HG03565 (cell line): ENCODE data around the gene USP16.
"Not testable (repeated sequence)": the region's sequence is repeated elsewhere in the genome, so short reads cannot be mapped to it uniquely, and the experiment has no call there.

Experiments used
- ATAC-seq: cut with Tn5 transposase; IDR thresholded peaks from one replicate; pipeline ENCODE4 v1.9.1; 2021; ENCODE audit warnings: mild to moderate bottlenecking, moderate library complexity; ENCODE audit not compliant: unreplicated experiment

Gene USP16

DNA sequence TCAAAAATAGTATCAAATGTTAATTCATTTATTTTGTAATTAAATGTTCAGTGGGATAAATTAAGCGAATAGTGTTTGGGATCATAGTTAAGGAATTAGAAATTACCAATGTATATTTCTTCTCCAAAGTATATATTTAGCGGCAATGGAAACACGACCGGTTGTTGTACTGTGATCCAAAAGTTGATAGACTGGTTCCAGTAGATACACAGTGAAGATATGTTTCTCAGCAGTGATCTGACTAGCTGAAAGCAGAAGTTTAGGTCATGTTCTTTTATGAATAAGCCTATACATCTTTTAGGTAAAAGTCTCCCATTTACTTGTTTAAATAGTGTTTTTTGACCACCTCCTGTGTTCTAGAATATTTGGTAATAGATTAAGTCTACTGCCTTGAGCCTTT is 8.8 kb downstream of the USP16 start:
- no peak for ATAC-seq

DNA sequence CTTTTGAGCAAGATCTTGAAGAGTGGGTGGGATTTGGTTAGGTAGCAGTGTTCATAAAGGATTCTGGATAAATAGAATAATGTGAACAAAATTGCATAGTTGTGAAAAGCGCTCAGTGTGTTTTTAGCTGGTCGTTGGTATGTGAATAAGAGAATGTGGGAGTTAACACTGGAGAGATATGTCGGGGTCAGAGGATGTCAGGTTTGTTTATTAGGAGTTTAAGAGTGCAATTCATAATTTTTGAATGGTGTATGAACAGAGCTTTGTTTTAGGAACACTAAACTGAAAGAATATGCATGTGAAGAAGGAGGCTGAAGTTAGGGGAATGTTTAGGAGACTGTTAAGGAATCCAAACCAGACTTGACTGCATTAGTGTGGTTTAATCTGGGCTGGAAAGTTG is 9.4 kb downstream of the USP16 start:
- ATAC-seq = no peak

DNA sequence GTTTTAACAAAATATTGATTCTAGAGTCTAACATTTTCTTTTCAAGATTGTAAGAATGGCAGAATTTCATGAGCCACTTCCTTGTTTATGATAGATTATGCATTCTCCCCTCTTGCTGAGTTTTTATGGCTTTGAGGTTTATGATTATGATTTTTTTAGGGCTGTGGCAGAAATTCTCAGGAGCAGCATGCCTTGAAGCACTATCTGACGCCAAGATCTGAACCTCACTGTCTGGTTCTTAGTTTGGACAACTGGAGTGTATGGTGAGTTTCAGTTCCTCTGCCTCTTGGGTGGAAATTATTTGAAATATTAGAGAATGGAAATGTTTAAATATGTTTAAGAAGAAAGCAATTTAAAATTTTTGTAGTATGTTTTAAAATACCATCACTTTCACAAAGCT is 10.2 kb downstream of the USP16 start:
- ATAC-seq = no peak

DNA sequence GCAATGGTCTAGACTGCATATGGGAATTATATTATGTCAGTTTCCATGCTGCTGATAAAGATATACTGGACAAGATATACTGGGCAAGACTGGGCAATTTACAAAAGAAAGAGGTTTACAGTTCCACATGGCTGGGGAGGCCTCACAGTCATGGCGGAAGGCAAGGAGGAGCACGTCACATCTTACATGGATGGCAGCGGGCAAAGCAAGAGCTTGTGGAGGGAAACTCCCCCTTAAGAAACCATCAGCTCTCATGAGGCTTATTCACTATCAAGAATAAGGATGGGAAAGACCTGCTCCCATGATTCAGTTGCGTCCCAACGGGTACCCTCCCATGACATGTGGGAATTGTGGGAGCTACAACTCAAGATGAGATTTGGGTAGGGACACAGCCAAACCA is 27.8 kb downstream of the USP16 start:
- no peak for ATAC-seq

DNA sequence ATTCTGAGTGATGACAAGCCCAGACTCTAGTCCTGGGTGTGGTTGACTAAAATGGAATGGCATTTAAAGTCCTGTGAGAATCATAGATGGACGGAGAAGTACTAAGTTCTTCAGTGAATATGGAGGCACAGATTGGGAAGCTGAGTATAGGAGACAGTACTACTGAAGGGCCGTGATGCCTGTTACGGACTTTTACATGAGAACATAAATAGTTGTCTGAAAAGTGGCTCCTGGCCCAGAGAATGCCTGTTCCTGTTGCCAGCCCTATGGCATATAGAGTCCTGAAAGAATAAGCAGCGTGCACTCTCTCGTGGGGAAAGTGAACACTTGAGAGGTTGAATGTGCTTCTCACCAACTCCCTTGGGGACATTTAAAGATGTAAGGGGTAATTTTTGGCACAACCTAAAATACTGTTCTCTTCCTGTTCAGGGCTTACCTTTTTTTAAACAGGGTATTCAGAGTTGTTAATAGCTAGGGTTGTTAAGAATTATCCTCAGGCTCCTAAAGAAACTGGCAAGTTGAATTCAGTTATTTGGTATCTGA is 28.6 kb downstream of the USP16 start:
- no peak for ATAC-seq

DNA sequence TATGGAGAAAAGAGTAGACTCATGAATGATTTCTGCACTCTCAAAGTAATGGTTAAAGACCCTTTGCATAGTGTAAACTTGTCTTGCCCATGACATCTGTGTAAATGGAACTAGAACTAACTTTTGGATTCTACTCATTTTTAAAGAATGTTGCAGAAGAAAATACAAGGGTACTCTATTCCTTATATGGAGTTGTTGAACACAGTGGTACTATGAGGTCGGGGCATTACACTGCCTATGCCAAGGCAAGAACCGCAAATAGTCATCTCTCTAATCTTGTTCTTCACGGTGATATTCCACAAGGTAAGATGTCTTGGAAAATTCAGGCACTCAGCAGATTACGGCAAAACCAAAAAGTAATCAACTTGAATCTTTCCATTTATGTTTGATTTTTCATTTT is 29.2 kb downstream of the USP16 start:
- no peak for ATAC-seq

DNA sequence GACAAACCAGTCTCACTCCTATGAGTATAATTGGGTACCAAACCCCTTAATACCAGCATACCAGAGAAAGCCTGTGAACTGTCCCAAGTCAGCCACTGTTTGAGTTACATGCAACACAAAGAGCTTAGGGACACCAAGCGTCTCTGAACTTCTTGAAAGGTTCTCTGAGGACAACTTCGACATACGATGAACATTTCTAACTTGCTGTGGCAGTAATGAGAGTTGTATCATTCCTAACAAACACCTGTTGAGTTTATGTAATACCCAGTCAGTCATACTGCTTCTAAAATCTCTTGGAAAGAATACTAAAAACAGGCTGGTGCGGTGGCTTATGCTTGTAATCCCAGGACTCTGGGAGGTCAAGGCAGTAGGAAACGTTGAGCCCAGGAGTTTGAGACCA is 30.6 kb downstream of the USP16 start:
- ATAC-seq = no peak

DNA sequence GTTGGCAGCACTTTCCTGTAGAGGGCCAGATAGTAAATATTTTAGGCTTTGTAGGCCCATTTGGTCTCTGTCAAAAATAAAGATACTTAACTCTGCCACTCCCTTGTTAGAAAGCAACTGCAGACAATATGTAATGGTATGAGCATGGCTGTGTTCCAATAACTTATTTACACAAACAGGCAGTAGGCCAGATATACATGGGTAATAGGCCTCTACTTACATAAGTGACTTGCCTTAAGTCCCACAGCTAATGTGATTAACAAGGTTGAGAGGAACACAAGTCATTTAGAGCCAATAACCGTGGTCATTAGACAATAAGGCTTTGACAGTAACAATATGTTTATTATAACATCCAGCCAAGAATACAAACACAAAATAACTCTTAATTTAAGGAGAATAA is 31.5 kb downstream of the USP16 start:
- ATAC-seq = no peak

DNA sequence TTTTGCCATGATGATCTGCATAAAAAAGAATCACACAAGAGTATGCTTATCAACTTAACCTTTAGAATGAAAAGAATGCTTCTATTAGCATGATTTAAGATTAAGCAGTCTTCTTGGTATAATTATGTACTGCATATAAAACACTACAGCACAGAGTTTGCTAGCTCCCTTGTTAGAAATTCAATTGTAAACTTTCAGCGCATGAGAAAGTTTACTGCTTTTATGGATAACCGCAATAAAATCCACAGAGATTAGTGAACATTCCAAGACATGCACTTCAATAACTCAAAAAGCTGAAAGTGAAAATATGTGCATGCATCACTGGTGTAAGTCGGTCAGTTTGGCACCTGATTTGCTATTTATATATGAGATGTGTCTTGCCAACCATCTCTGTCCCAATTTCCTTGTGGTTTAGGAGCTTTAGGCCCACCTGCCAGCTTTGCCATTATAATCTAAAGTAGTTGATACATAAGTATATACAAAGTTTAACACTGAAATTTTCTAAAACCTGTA is 32.1 kb downstream of the USP16 start:
- ATAC-seq = no peak

DNA sequence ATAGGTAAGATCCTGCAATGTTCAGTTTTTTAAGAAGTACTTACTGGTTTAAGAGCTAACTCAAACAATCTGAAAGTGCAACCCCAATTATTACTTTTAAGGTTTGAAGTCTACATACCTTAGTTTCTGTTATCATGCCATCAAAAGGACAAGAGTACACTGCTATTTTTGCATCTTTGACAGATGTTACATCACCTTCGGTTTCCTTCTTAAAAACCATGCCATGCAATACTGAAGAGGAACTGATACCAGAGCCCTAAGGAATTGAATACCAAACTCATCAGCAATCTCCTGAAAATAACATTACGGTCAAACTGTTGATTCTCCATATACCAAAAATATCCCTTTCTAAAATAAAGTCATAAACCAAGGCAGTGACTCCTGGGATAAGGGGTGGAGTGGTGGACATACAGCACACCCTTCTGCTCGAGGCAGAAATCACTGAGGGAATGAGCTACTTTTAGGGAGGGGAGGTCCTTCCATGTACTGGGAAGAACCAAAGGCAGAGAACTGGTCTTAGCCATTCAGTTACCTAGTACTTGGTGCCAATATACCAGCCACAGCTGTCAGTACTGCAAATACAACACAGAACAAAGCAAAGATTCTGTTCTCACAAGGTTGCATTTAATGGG is 40.5 kb downstream of the USP16 start:
- peak; percentile 97 for ATAC-seq

DNA sequence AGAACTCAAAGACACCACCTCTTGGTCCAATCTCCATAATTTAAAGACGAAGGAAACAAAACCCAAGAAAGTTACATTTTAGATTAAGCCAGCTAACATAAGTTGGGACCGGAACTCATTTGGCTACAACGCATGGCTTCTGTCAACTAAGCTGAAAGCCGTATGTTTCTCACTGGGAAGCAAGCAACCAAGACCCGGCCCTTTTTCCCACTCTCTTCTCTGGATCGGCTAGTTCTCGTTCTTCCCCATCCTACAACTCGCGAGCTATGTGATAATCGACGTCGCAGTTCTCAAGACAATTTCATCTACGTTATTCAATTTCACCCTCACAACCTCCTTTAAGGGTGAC is 48.4 kb downstream of the USP16 start:
- no peak for ATAC-seq

DNA sequence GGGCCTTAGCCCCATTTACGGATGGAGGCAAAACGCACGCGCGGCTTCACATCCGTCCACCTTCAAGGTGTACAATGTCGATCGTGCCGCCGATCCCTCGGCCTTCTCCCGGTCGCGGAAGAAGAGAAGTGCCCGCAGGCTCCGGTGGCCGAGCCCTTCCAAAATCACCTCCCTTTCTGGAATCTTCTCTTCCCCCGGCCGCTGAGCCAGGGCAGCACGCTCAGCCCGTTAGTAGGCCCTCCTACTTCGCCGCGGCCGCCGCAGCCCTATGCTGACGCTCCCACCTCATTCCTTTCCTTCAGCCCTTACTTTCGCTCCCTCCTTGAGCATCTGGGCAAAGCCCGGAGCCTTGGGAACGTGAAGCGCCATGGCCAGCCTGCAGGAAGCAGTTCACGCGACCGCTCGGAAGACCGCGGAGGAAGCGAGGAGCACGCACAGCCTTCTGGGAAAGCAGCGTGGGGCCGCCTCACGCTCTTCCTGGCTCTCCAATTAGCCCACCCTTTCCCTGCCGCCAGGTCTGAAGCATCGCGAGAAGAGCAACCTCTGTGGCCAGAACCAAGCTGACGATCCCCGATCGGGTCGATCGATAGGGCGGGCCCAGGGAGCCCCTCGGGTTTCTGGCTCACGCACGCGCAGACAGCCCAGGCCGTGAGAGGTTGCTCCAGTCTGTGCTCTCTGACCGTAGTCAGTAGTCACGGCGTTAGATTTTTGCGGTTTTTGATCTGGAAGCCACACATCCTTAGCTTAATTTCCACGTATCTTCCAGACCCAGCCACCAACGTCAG is 48.9 kb downstream of the USP16 start, which contains the start of gene CCT8:
Gene CCT8 (minus strand): TSS at position 427 of the 785 bp plus-strand sequence. CDS start 58 bp downstream, at position 369.
- peak; percentile 83 for ATAC-seq

DNA sequence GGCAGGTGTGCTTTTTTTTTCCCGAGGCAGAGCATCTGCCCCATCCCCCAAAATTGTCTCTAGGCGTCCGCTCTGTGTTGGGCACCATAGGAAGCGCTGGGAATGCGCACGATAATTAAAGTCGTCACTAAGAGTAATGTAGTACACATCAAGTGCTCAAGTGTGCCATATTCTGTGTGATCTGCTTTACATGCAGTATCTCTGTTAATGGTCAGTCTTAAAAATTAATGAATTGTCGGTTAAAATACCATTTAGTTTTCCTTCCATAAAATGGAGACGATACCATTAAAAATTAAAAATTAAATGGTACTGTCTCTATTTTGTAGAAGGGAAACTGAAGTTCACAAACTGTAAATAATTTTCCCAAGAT is 49.5 kb downstream of the USP16 start:
- peak; percentile 11 for ATAC-seq

DNA sequence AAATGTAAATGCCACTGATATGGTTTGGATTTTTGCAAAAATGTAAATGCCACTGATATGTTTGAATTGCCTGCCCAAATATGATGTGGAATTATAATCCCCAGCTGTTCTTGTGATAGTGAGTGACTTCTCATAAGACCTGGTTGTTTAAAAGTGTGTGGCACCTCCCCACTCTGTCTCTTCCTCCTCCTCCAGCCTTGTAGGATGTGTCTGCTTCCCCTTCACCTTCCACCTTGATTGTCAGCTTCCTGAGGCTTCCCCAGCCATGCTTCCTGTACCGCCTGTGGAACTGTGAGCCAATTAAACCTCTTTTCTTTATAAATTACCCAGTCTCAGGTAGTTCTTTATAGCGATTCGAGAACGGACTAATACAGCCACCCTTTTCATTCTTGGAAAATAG is 50.3 kb downstream of the USP16 start:
- ATAC-seq = no peak

DNA sequence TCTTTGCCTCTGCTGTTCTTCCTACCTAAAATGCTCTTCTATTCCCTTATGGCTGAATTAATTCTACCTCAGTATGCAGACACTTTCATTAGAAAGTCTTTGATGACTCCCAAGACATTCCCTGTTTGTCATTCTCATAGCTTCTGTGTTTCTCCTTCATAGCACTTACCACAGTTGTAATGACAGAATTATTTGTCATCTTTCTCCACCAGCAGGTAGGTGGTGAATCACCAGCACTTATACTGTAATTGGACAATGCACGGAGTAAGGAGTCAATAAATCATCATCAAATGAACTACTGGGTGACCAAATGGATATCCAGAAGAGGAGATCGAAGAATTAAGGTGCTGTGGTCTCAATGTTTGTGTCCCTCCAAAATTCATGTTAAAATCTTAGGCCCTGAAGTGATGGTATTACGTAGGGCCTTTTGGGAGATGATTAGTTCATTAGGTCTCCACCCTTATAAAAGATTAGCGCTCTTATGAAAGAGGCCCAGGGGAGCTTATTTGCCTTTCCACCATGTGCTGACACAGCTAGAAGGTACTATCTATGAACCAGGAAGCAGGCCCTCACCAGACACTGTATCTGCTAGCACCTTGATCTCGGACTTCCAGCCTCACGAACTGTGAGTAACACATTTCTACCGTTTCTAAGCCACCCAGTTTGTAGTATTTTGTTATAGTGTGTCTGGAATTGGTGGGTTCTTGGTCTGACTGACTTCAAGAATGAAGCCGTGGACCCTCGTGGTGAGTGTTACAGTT is 51.4 kb downstream of the USP16 start:
- no peak for ATAC-seq

DNA sequence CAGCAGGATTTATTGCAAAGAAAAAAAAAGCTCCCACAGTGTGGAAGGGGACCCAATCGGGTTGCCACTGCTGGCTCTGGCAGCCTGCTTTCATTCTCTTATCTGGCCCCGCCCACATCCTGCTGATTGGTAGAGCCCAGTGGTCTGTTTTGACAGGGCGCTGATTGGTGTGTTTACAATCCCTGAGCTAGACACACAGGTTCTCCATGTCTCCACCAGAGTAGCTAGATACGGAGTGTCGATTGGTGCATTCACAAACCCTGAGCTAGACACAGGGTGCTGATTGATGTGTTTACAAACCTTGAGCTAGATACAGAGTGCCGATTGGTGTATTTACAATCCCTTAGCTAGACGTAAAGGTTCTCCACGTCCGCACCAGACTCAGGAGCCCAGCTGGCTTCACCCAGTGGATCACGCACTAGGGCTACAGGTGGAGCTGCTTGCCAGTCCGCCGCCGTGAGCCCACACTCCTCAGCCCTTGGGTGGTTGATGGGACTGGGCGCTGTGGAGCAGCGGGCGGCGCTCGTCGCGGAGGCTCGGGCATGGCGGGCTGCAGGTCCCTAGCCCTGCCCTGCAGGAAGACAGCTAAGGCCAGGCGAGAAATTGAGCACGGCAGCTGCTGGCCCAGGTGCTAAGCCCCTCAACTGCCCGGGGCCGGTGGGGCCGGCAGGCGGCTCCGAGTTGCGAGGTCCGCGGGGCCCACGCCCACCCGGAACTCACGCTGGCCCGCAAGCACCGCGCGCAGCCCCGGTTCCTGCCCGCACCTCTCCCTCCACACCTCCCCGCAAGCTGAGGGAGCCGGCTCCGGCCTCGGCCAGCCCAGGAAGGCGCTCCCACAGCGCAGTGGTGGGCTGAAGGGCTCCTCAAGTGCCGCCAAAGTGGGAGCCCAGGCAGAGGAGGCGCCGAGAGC is 52.5 kb downstream of the USP16 start:
- ATAC-seq = not testable (repeated sequence)

DNA sequence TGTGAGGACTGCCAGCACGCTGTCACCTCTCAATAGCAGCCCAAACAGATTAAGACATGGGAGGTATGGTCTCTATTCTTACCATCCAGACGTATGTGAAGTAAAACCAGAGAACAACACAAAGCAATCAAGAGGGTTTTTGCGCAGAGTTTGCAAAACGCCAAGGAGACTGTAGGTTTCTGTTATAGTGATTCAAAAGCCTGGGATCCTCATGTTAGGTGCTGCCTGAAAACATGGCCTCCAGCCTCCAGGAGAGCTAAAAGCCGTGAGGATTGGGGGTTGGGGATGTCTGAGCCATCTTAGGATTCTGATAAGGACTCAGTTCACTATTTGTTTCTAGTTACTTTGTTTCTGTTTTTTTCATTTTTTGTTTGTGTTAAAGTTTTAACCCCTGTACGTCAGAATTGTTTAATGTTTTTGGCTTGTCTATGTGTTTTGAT is 53.2 kb downstream of the USP16 start:
- ATAC-seq = no peak

DNA sequence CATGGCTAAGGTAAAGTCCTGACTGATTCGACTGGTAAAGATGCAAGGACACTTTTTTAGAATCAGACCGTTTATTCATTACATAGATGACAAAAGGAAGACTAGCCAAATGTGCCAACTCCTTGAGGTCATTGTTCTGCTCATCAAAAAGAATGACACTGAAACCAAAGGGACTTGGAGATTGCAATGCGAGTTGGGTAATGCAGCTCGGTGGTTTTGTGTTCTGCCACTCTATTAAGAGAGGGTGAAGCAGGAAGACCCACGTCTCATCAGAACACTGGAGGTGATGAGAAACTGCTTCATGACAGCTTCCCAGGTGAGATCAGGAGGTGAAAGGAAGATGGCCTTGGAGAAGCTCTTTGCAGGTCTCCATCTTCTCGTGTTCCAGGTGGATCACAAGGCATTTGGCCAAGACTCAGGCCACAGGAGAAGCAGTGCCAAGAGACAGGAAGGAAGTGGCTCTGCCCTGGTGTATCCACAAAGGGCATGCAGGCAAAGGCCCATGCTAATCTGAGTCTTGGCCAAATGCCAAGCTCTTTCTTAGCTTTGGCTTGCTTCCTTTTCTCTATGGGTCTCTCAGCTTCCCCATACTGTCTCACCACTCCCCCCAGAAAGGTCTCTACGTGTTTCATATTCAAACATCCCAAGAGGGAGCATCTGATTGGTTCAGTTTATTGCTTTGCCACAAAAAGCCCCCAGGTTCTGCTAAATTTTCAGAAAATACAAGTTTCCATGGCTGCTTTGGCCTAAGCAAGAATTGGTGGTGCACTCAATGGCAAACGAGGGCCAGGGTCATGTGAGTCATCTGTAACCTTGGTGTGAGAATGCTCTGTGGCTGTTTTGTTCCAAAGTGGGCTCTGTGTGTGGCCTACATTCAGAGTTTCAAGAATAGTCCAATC is 54.6 kb downstream of the USP16 start:
- ATAC-seq = peak; percentile 34

DNA sequence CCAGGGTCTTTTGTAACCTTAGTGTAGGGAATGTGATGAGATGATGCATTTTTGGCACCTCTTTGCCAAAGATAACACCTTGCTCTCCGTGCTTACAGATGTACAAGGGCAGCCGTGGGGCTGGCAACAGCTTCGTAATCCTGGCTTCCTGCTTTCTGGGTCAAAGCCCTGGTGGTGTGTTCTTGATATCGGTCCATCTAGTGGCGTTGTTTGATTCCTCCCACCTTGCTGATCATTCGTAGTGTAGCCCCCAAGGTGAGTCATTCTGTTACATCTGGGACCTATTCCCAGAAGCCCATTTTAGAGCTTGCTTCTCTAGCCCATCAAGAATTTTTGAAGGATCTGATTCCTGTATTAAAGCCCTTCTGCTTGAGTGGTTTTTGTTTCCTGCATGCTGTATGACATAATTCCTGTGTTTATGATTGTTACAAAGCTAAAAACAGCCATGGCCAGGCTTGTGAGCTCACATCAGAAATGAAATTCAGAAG is 56.0 kb downstream of the USP16 start:
- no peak for ATAC-seq
